ENCODE measurements around the gene IYD. TPM values are rescaled to one million over a fixed set of nuclear protein-coding genes. Genes with fewer than 3 reads are reported as not detected.

The IYD gene
- total RNA-seq, 1 experiment from 2014 or later: not detected

DNA sequence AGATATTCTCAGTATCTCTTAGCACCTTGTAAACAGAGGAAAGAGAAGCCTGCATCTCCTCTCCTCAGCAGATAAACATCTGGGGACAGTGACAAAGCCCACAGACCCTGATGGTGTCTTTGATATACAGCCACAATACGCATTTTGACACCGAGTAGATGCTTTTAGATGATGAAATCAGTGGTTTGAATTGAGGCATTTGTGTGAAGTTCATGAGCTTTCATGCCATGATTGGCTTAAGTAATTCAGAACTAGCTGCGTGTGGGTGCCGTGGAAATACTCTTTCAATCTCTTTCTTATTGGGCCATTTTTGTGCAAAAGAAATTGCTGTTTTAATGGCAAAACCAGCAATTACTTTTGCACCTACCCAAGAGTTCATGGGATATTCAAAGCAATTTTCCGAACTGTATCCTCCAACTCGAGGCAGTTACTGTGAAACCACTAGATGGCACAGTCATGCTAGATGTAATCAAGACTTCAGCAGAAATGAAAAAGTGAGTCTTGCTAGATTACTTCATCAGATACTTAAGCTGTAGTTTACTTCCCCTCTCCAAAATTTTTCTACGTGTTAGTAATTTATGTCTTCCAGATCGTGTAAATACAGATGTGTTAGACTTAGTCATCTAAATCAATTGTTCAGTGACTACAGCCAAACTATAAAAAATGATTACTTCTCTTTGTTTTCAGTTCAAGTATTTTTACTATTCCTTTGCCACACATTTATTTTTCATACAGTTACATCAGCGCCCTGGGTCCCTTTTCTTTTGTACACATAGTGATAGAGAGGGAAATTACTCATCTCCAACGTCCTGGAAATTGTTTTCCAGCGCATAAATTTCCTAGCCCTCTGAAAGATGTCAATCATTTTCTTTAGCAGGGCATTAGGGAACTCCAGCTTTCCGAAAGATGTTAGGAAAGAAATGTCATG is 49.4 kb downstream of the IYD start:
- Histone ChIP-seq H3K14ac (ENCODE audit: insufficient read depth, low read length) (no peak overlapping the region), H3K23me2 (ENCODE audit: insufficient read length, low read depth, low read length, poor library complexity, severe bottlenecking) (no peaks in the 10 kb centered on the region), H3K27ac (ENCODE audit: insufficient read length, low read depth, low read length) (no peak overlapping the region), H2AK5ac (ENCODE audit: insufficient read length, low read length) (no peak overlapping the region), H3K23ac (ENCODE audit: insufficient read length, low read depth, low read length) (no peak overlapping the region), H4K91ac (ENCODE audit: insufficient read length, low read depth, low read length) (no peak overlapping the region), H2AFZ (ENCODE audit: low read length) (peak overlapping the region; percentile 65), H3K9me3 (ENCODE audit: control insufficient read depth, low read depth, low read length) (no peaks in the 10 kb centered on the region), H3K4ac (ENCODE audit: low read depth, low read length) (no peak overlapping the region), H3K9ac (ENCODE audit: extremely low read depth, insufficient read length, low read length) (no peak overlapping the region), H2BK20ac (ENCODE audit: low read depth, low read length, poor library complexity, severe bottlenecking) (no peak overlapping the region), H2BK5ac (ENCODE audit: insufficient read length, low read length) (no peak overlapping the region), H3K4me2 (ENCODE audit: insufficient read depth, insufficient read length, low read length) (no peak overlapping the region), H2BK12ac (ENCODE audit: insufficient read length, low read depth, low read length) (no peak overlapping the region), H4K5ac (ENCODE audit: insufficient read length, low read depth, low read length) (no peak overlapping the region), H3K79me1 (ENCODE audit: insufficient read depth, low read depth, low read length, poor library complexity, severe bottlenecking) (no peaks in the 10 kb centered on the region), H3K4me1 (ENCODE audit: insufficient read depth, low read length) (no peaks in the 10 kb centered on the region), H3K56ac (ENCODE audit: insufficient read length, low read depth, low read length) (no peak overlapping the region), H3K18ac (ENCODE audit: insufficient read length, low read depth, low read length) (no peak overlapping the region), H3T11ph (ENCODE audit: low read length) (no peak overlapping the region), H4K8ac (replicated peaks; ENCODE audit: insufficient read length, low read depth, low read length) (no peak overlapping the region), H2BK120ac (ENCODE audit: low read depth, low read length, poor library complexity, severe bottlenecking) (no peak overlapping the region), H4K20me1 (ENCODE audit: control insufficient read depth, insufficient read depth, insufficient read length) (no peaks in the 10 kb centered on the region), H3K27me3 (ENCODE audit: insufficient read depth, low read length) (no peaks in the 10 kb centered on the region), H3K79me2 (ENCODE audit: insufficient read depth, low read length) (no peaks in the 10 kb centered on the region), H2BK15ac (ENCODE audit: low read depth, low read length) (no peak overlapping the region)
- no CpG with 5 or more reads among the region's 12 CpGs for WGBS (ENCODE audit: extremely low coverage, insufficient read length, low lambda C conversion rate)
- Mint-ChIP-seq H3K27me3 (ENCODE audit: low read depth) (peaks cover 19% of the 10 kb centered on the region), H3K9me3 (peaks cover 4 to 7% of the 10 kb centered on the region in 2 experiments; a peak in 3 of 5 replicates), H3K4me3 (no peak overlapping the region), H3K36me3 (ENCODE audit: insufficient read depth in 1 of 3, low read depth in 3 of 3) (0 out of 7 replicates have a peak, but pooled peaks cover 0 to 4% (median 0%) of the 10 kb centered on the region in 3 experiments), H3K4me1 (peaks cover 5 to 9% of the 10 kb centered on the region in 2 experiments; a peak in 3 of 4 replicates), H3K27ac (no peak overlapping the region)
- no peak for DNase-seq
- TF ChIP-seq, protein P1, sequence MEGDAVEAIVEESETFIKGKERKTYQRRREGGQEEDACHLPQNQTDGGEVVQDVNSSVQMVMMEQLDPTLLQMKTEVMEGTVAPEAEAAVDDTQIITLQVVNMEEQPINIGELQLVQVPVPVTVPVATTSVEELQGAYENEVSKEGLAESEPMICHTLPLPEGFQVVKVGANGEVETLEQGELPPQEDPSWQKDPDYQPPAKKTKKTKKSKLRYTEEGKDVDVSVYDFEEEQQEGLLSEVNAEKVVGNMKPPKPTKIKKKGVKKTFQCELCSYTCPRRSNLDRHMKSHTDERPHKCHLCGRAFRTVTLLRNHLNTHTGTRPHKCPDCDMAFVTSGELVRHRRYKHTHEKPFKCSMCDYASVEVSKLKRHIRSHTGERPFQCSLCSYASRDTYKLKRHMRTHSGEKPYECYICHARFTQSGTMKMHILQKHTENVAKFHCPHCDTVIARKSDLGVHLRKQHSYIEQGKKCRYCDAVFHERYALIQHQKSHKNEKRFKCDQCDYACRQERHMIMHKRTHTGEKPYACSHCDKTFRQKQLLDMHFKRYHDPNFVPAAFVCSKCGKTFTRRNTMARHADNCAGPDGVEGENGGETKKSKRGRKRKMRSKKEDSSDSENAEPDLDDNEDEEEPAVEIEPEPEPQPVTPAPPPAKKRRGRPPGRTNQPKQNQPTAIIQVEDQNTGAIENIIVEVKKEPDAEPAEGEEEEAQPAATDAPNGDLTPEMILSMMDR (conservative IDR thresholded peaks at IDR 0.05): peak; percentile 83
